H9 (cell line): ENCODE data around the gene JAML. TPM values are rescaled to one million over a fixed set of nuclear protein-coding genes. Genes with fewer than 3 reads are reported as not detected.

Experiments
- DNase-seq: peaks from one replicate; pipeline ENCODE4 v3.0.0-alpha.2; 2017
- H2AFZ ChIP-seq: one replicate; pipeline ENCODE4 v1.6.1; 2013; ENCODE audit warnings: mild to moderate bottlenecking, low read length, control low read depth, moderate library complexity
- H2AK5ac ChIP-seq: 2 replicates; pipeline ENCODE4 v1.6.1; 2013; ENCODE audit warnings: low read length, control low read depth, mixed read lengths; ENCODE audit not compliant: insufficient read length
- H2BK120ac ChIP-seq: one replicate; pipeline ENCODE4 v1.6.1; 2013; ENCODE audit warnings: low read depth, mild to moderate bottlenecking, low read length, control low read depth, inconsistent platforms; ENCODE audit not compliant: poor library complexity, severe bottlenecking
- H2BK12ac ChIP-seq: 2 replicates; pipeline ENCODE4 v1.6.1; 2013; ENCODE audit warnings: low read length, control low read depth, mixed read lengths, low read depth; ENCODE audit not compliant: insufficient read length
- H2BK15ac ChIP-seq: 2 replicates; pipeline ENCODE4 v1.6.1; 2013; ENCODE audit warnings: low read depth, low read length, control low read depth
- H2BK20ac ChIP-seq: one replicate; pipeline ENCODE4 v1.6.1; 2013; ENCODE audit warnings: low read depth, mild to moderate bottlenecking, low read length, control low read depth, inconsistent platforms; ENCODE audit not compliant: poor library complexity, severe bottlenecking
- H2BK5ac ChIP-seq: 2 replicates; pipeline ENCODE4 v1.6.1; 2013; ENCODE audit warnings: low read length, control low read depth, mixed read lengths; ENCODE audit not compliant: insufficient read length
- H3K14ac ChIP-seq: 2 replicates; pipeline ENCODE4 v1.6.1; 2013; ENCODE audit warnings: low read length, control low read depth; ENCODE audit not compliant: insufficient read depth
- H3K18ac ChIP-seq: 2 replicates; pipeline ENCODE4 v1.6.1; 2013; ENCODE audit warnings: low read depth, mild to moderate bottlenecking, mixed read lengths, low read length, control low read depth; ENCODE audit not compliant: insufficient read length
- H3K23ac ChIP-seq: 2 replicates; pipeline ENCODE4 v1.6.1; 2013; ENCODE audit warnings: low read length, control low read depth, mixed read lengths, low read depth; ENCODE audit not compliant: insufficient read length
- H3K23me2 ChIP-seq: 2 replicates; pipeline ENCODE4 v1.6.1; 2013; ENCODE audit warnings: low read depth, mild to moderate bottlenecking, mixed read lengths, low read length, control low read depth; ENCODE audit not compliant: insufficient read length, poor library complexity, severe bottlenecking
- H3K27ac ChIP-seq: 2 replicates; pipeline ENCODE4 v1.5.1; 2013; ENCODE audit warnings: low read length, control low read depth, mixed read lengths, low read depth; ENCODE audit not compliant: insufficient read length
- H3K27me3 ChIP-seq: 2 replicates; pipeline ENCODE4 v1.6.1; 2013; ENCODE audit warnings: low read length, control low read depth, inconsistent platforms; ENCODE audit not compliant: insufficient read depth
- H3K4ac ChIP-seq: 2 replicates; pipeline ENCODE4 v1.6.1; 2013; ENCODE audit warnings: low read depth, mild to moderate bottlenecking, control low read depth, inconsistent platforms, low read length, moderate library complexity
- H3K4me1 ChIP-seq: 2 replicates; pipeline ENCODE4 v1.6.1; 2013; ENCODE audit warnings: low read length, control low read depth, inconsistent platforms; ENCODE audit not compliant: insufficient read depth
- H3K4me2 ChIP-seq: 2 replicates; pipeline ENCODE4 v1.6.1; 2013; ENCODE audit warnings: low read length, control low read depth, mixed read lengths; ENCODE audit not compliant: insufficient read length, insufficient read depth
- H3K56ac ChIP-seq: 2 replicates; pipeline ENCODE4 v1.6.1; 2013; ENCODE audit warnings: low read depth, mild to moderate bottlenecking, mixed read lengths, low read length, control low read depth; ENCODE audit not compliant: insufficient read length
- H3K79me1 ChIP-seq: 2 replicates; pipeline ENCODE4 v1.6.1; 2013; ENCODE audit warnings: low read depth, mild to moderate bottlenecking, moderate library complexity, low read length, control low read depth, inconsistent platforms; ENCODE audit not compliant: insufficient read depth, poor library complexity, severe bottlenecking
- H3K79me2 ChIP-seq: 2 replicates; pipeline ENCODE4 v1.6.1; 2013; ENCODE audit warnings: low read length, control low read depth, inconsistent platforms; ENCODE audit not compliant: insufficient read depth
- H3K9ac ChIP-seq: 2 replicates; pipeline ENCODE4 v1.6.1; 2013; ENCODE audit warnings: low read length, control low read depth, mixed read lengths; ENCODE audit not compliant: insufficient read length; ENCODE audit errors: extremely low read depth
- H3K9me3 ChIP-seq: one replicate; pipeline ENCODE4 v1.6.1; 2013; ENCODE audit warnings: low read depth, low read length, inconsistent platforms; ENCODE audit not compliant: control insufficient read depth
- H3T11ph ChIP-seq: one replicate; pipeline ENCODE4 v1.6.1; 2013; ENCODE audit warnings: mild to moderate bottlenecking, low read length, control low read depth, inconsistent platforms
- H4K20me1 ChIP-seq: one replicate; pipeline ENCODE4 v1.6.1; 2013; ENCODE audit not compliant: control insufficient read depth, insufficient read length, insufficient read depth
- H4K5ac ChIP-seq: 2 replicates; pipeline ENCODE4 v1.6.1; 2013; ENCODE audit warnings: low read depth, mild to moderate bottlenecking, mixed read lengths, low read length, control low read depth; ENCODE audit not compliant: insufficient read length
- H4K8ac ChIP-seq: replicated peaks from 2 replicates; pipeline ENCODE4 v1.6.1; 2013; ENCODE audit warnings: low read length, control low read depth, mixed read lengths, low read depth; ENCODE audit not compliant: insufficient read length
- H4K91ac ChIP-seq: 2 replicates; pipeline ENCODE4 v1.6.1; 2013; ENCODE audit warnings: low read depth, mild to moderate bottlenecking, moderate library complexity, mixed read lengths, low read length, control low read depth; ENCODE audit not compliant: insufficient read length
- H3K27ac Mint-ChIP-seq, 3 experiments: 2 replicates in 2 of 3; 3 replicates in 1 of 3; pipeline ENCODE4 v1.8.0; 2020 to 2021; ENCODE audit warnings: mixed read lengths in 3 of 3, mild to moderate bottlenecking in 1 of 3, moderate library complexity in 1 of 3
- H3K27me3 Mint-ChIP-seq: 2 replicates; pipeline ENCODE4 v1.8.0; 2021; ENCODE audit warnings: low read depth, mild to moderate bottlenecking, moderate library complexity, mixed read lengths
- H3K36me3 Mint-ChIP-seq, 3 experiments: 2 replicates in 2 of 3; 3 replicates in 1 of 3; pipeline ENCODE4 v1.8.0; 2020 to 2021; ENCODE audit warnings: low read depth in 3 of 3, mixed read lengths in 3 of 3; ENCODE audit not compliant: insufficient read depth in 1 of 3
- H3K4me1 Mint-ChIP-seq, 2 experiments: 2 replicates each; pipeline ENCODE4 v1.8.0; 2020; ENCODE audit warnings: mixed read lengths in 2 of 2
- H3K4me3 Mint-ChIP-seq, 2 experiments: 2 replicates in 1 of 2; 3 replicates in 1 of 2; pipeline ENCODE4 v1.8.0; 2020 to 2021; ENCODE audit warnings: mild to moderate bottlenecking in 2 of 2, mixed read lengths in 2 of 2, moderate library complexity in 1 of 2
- H3K9me3 Mint-ChIP-seq, 2 experiments: 2 replicates in 1 of 2; 3 replicates in 1 of 2; pipeline ENCODE4 v1.8.0; 2020; ENCODE audit warnings: mild to moderate bottlenecking in 2 of 2, mixed read lengths in 2 of 2, moderate library complexity in 1 of 2
- CTCF ChIP-seq: fragments of 200-600 bp; sonication (generic); conservative IDR thresholded peaks from 3 replicates; pipeline ENCODE4 v1.8.0; 2021; ENCODE audit warnings: antibody characterized with exemption, mild to moderate bottlenecking
- WGBS: extraction: QIAGEN DNeasy Blood & Tissue Kit; methylation state at CpG from one replicate; pipeline ENCODE4 v1.1.7; 2013; ENCODE audit warnings: missing lambda C conversion rate, low lambda C conversion rate, mixed read lengths; ENCODE audit not compliant: insufficient read length; ENCODE audit errors: extremely low coverage; 5-methylcytosine and 5-hydroxymethylcytosine counted together
- total RNA-seq: library from RNA; stranded (reverse); gene quantifications from 2 replicates; pipeline ENCODE4 v1.2.1, GENCODE V29; 2021

The JAML gene
- total RNA-seq, 1 experiment from 2014 or later, result 0.48 TPM

GRCh38 chr11:118146554-118146953, 78.3 kb downstream of the JAML start:
- H3K23me2 ChIP-seq, result peaks cover 5% of the 10 kb centered on the region
- DNase-seq, result no peak
- TF ChIP-seq CTCF, result no peak
- Mint-ChIP-seq H3K36me3 (no peaks in the 10 kb centered on the region; a peak in 1 of 7 replicates), H3K27ac (no peak overlapping the region; a peak in 1 of 7 replicates), H3K4me1 (peaks cover 23 to 41% of the 10 kb centered on the region in 2 experiments), H3K27me3 (peaks cover 89% of the 10 kb centered on the region), H3K4me3 (peak overlapping the region; percentile 70 to 85), H3K9me3 (no peaks in the 10 kb centered on the region; a peak in 1 of 5 replicates)
- no peak overlapping the region for H3K14ac ChIP-seq
- H3K23ac ChIP-seq, result no peak overlapping the region
- no peak overlapping the region for H2BK20ac ChIP-seq
- H3K56ac ChIP-seq, result no peak overlapping the region
- H3T11ph ChIP-seq, result no peak overlapping the region
- peak overlapping the region; percentile 41 for H3K4me2 ChIP-seq
- no peak overlapping the region for H3K27ac ChIP-seq
- no peak overlapping the region for H2BK120ac ChIP-seq
- no peak overlapping the region for H2BK12ac ChIP-seq
- no peak overlapping the region for H3K4ac ChIP-seq
- no peaks in the 10 kb centered on the region for H3K9me3 ChIP-seq
- no CpG with 5 or more reads among the region's 6 CpGs for whole genome bisulfite sequencing
- H3K4me1 ChIP-seq, result no peaks in the 10 kb centered on the region
- no peak overlapping the region for H3K9ac ChIP-seq
- no peak overlapping the region for H2BK5ac ChIP-seq
- no peaks in the 10 kb centered on the region for H3K79me1 ChIP-seq
- no peaks in the 10 kb centered on the region for H3K79me2 ChIP-seq
- no peaks in the 10 kb centered on the region for H4K20me1 ChIP-seq
- no peak overlapping the region for H4K91ac ChIP-seq
- no peak overlapping the region for H4K8ac ChIP-seq
- H3K27me3 ChIP-seq, result peaks cover 23% of the 10 kb centered on the region; the same call in 1 of the 2 replicates
- H4K5ac ChIP-seq, result no peak overlapping the region
- no peak overlapping the region for H2BK15ac ChIP-seq
- H2AK5ac ChIP-seq, result no peak overlapping the region
- no peak overlapping the region for H2AFZ ChIP-seq
- H3K18ac ChIP-seq, result no peak overlapping the region
